ENCODE results near the gene ZNF835. TPM values are rescaled to one million over a fixed set of nuclear protein-coding genes. Genes with fewer than 3 reads are reported as not detected.

ZNF835 gene
- total RNA-seq, 6 experiments from 2014 or later: 0.15 to 1.3 (median 0.53) TPM

DNA sequence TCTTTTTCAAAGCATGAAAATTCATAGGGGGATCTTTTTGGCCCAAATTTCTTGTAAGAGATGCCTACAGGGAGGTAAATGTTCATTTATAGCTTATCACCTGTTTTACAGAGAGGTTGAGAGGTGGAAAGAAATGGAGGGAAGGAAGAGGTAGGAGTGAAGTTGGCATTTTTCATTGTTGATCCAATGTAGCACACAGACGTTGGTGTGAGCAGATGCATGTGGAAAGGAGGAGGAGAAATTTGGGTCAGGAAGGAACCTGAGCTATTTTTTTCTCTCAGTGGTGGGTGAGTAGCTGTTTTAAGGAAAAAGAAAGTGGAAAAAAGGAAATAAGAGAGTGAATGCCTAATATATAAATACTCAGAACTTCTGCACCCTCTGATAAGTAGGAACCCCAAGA lies 38.5 kb downstream of the ZNF835 start:
- H3K36me3 ChIP-seq: no peaks in the 10 kb centered on the region
- H3K27ac ChIP-seq: no peak overlapping the region
- H3K4me3 ChIP-seq: no peak overlapping the region
- TF ChIP-seq POLR2A (IDR thresholded peaks at IDR 0.05) (no peak), CTCF (IDR thresholded peaks at IDR 0.05) (no peak)
- H3K27me3 ChIP-seq: no peaks in the 10 kb centered on the region
- WGBS (ENCODE audit: insufficient coverage, low coverage, low lambda C conversion rate, missing lambda C conversion rate): 19% methylated on average over 1 of the region's 1 CpG
- ATAC-seq (no peak), DNase-seq (no peak)
- peaks cover 0 to 8% (median 0%) of the 10 kb centered on the region in 4 donors for H3K9me3 ChIP-seq
- no peaks in the 10 kb centered on the region for H3K4me1 ChIP-seq
- intact Hi-C loops (cut with DNase I): no loop called here

GRCh38 chr19:56625708-56626107 lies 45.8 kb downstream of the ZNF835 start:
- intact Hi-C loops (cut with DNase I): no loop called here
- DNase-seq (no peak), ATAC-seq (no peak)
- H3K36me3 ChIP-seq: peaks cover 0 to 8% (median 0%) of the 10 kb centered on the region in 4 donors
- no peak for TF ChIP-seq POLR2A (IDR thresholded peaks at IDR 0.05)
- TF ChIP-seq CTCF (IDR thresholded peaks at IDR 0.05): no peak
- H3K27ac ChIP-seq: no peak overlapping the region
- H3K9me3 ChIP-seq: peaks cover 0 to 8% (median 0%) of the 10 kb centered on the region in 4 donors
- H3K4me3 ChIP-seq: no peak overlapping the region
- no peaks in the 10 kb centered on the region for H3K27me3 ChIP-seq
- 94% methylated on average over 6 of the region's 9 CpGs for WGBS (ENCODE audit: insufficient coverage, low coverage, low lambda C conversion rate, missing lambda C conversion rate)
- H3K4me1 ChIP-seq: no peaks in the 10 kb centered on the region

DNA sequence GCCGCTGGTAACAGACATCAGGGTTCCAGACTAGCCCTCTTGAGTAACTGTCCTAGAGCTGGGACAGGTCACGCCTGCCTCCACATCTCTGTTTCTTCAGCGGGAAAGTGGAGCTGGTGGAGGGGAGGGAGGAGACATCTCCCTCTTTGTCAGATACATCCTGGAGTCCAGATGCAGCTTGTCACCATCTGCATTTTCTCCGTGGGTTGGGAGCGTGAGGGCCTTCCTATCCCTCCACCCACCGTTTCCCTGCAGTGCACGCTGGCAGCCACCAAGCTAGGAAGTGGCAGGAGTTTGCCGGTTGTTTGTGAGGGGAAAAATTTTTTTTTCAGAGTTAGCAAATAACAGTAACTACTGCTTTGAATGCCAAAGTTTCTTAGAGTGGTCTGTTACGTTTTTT lies 48.6 kb downstream of the ZNF835 start:
- 73% methylated on average over 6 of the region's 9 CpGs for WGBS (ENCODE audit: insufficient coverage, low coverage, low lambda C conversion rate, missing lambda C conversion rate)
- TF ChIP-seq CTCF (IDR thresholded peaks at IDR 0.05) (no peak), POLR2A (IDR thresholded peaks at IDR 0.05) (no peak)
- Histone ChIP-seq H3K4me1 (no peaks in the 10 kb centered on the region), H3K27me3 (no peaks in the 10 kb centered on the region), H3K4me3 (no peak overlapping the region), H3K36me3 (peaks cover 0 to 8% (median 0%) of the 10 kb centered on the region in 4 donors), H3K27ac (no peak overlapping the region), H3K9me3 (peaks cover 0 to 8% (median 0%) of the 10 kb centered on the region in 4 donors)
- intact Hi-C loops (cut with DNase I): no loop called here
- DNase-seq (no peak), ATAC-seq (no peak)

- no peak for TF ChIP-seq CTCF (IDR thresholded peaks at IDR 0.05)
- TF ChIP-seq POLR2A (IDR thresholded peaks at IDR 0.05): no peak
- H3K27me3 ChIP-seq: no peaks in the 10 kb centered on the region
- intact Hi-C loops (cut with DNase I): no loop called here
- DNase-seq (no peak), ATAC-seq (no peak)
- peaks cover 0 to 10% (median 0%) of the 10 kb centered on the region in 4 donors for H3K36me3 ChIP-seq
- WGBS (ENCODE audit: insufficient coverage, low coverage, low lambda C conversion rate, missing lambda C conversion rate): 93% methylated on average over 10 of the region's 37 CpGs
- H3K4me3 ChIP-seq: no peak overlapping the region
- no peaks in the 10 kb centered on the region for H3K4me1 ChIP-seq
- no peak overlapping the region for H3K27ac ChIP-seq
- H3K9me3 ChIP-seq: peaks cover 0 to 8% (median 0%) of the 10 kb centered on the region in 4 donors
Measured at GRCh38 chr19:56622374-56622773, 49.2 kb downstream of the ZNF835 start.

GRCh38 chr19:56619121-56619520 lies 52.4 kb downstream of the ZNF835 start:
- Histone ChIP-seq H3K27me3 (no peaks in the 10 kb centered on the region), H3K9me3 (peaks cover 0 to 8% (median 0%) of the 10 kb centered on the region in 4 donors), H3K36me3 (peaks cover 0 to 10% (median 0%) of the 10 kb centered on the region in 4 donors), H3K4me1 (no peaks in the 10 kb centered on the region), H3K27ac (no peak overlapping the region), H3K4me3 (no peak overlapping the region)
- 83% methylated on average over 8 of the region's 8 CpGs for WGBS (ENCODE audit: insufficient coverage, low coverage, low lambda C conversion rate, missing lambda C conversion rate)
- DNase-seq: no peak
- TF ChIP-seq CTCF (IDR thresholded peaks at IDR 0.05) (no peak), POLR2A (IDR thresholded peaks at IDR 0.05) (no peak)
- no peak for ATAC-seq
- intact Hi-C loops (cut with DNase I): no loop called here

All from right lobe of liver (tissue), 6 donors.